ENCODE results near the gene DENND4C. TPM values are rescaled to one million over a fixed set of nuclear protein-coding genes. Genes with fewer than 3 reads are reported as not detected.

The DENND4C gene
- total and polyA plus RNA-seq, 2 of the 4 experiments (the other 2 are of a cell fraction): 9.0 to 32.6 TPM

DNA sequence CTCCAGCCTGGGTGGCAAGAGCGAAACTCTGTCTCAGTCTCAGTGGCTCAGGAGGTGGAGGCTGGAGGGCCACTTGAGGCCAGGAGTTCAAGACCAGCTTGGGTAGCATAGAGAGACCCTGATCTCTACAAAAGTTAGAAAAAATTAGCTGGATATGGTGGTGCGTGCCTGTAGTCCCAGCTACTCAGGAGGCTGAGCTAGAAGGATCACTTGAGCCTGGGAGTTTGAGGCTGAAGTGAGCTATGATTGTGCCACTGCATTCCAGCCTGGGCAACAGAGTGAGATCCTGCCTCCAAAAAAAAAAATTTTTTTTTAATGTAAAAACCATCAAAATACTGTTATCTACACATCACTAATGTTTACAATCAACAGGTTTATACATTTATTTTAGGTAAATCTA is 24.6 kb downstream of the DENND4C start:
- Histone ChIP-seq H3K36me3 (ENCODE audit: control insufficient read depth, insufficient read depth, low read length) (no peaks in the 10 kb centered on the region), H2BK120ac (ENCODE audit: low read depth, low read length) (no peak overlapping the region), H3K14ac (replicated peaks; ENCODE audit: low read depth, low read length) (no peak overlapping the region), H3K9ac (ENCODE audit: low read depth, low read length) (no peak overlapping the region), H2BK15ac (ENCODE audit: low read depth, low read length) (no peak overlapping the region), H3K27ac (ENCODE audit: insufficient read depth, low read length) (no peak overlapping the region), H3K4ac (ENCODE audit: low read depth, low read length) (no peak overlapping the region), H2BK20ac (ENCODE audit: low read depth, low read length) (no peak overlapping the region), H3K4me1 (ENCODE audit: control insufficient read depth, insufficient read depth, low read length) (no peaks in the 10 kb centered on the region), H4K91ac (ENCODE audit: insufficient read depth, low read depth, low read length) (no peak overlapping the region), H4K20me1 (ENCODE audit: insufficient read depth, low read length) (peaks cover 29% of the 10 kb centered on the region), H3K79me1 (ENCODE audit: low read depth in 1 of 2, low read length in 2 of 2) (peaks cover 11 to 41% of the 10 kb centered on the region in 2 experiments), H2BK5ac (ENCODE audit: low read depth, low read length, poor library complexity, severe bottlenecking) (no peak overlapping the region), H3K18ac (ENCODE audit: low read depth, low read length) (no peak overlapping the region), H2AK5ac (ENCODE audit: low read depth, low read length) (no peak overlapping the region), H3K4me3 (ENCODE audit: insufficient read depth, low read depth, low read length) (no peak overlapping the region), H3K27me3 (ENCODE audit: control insufficient read depth, insufficient read depth, low read length) (no peaks in the 10 kb centered on the region), H4K8ac (ENCODE audit: low read depth in 2 of 2, low read length in 2 of 2) (no peak overlapping the region), H4K5ac (ENCODE audit: low read depth, low read length) (no peak overlapping the region), H3K9me3 (ENCODE audit: control insufficient read depth, insufficient read depth, low read length) (no peaks in the 10 kb centered on the region), H3K56ac (ENCODE audit: extremely low read depth, insufficient read depth, low read length) (no peak overlapping the region), H3K4me2 (ENCODE audit: low read depth, low read length) (no peak overlapping the region), H2AFZ (replicated peaks; ENCODE audit: low read length, poor library complexity) (no peak overlapping the region), H3K23ac (ENCODE audit: low read depth, low read length) (no peak overlapping the region), H3K9me1 (ENCODE audit: insufficient read depth, low read length) (no peaks in the 10 kb centered on the region; the same call in 1 of the 2 replicates), H2AK9ac (replicated peaks; ENCODE audit: low read depth, low read length, poor library complexity) (no peak overlapping the region)
- POLR2A ChIA-PET (ENCODE audit: unreplicated experiment): no interaction called here
- DNase-seq: no peak
- intact Hi-C loops (cut with micrococcal nuclease): no loop called here
- CTCF ChIA-PET: no interaction called here
- ATAC-seq (ENCODE audit: low read depth): no peak
- in situ Hi-C loops (cut with MboI; ENCODE audit: low sequenced_read_pairs): no loop called here
- BruUV-seq (replicated peaks): no TSS peak
- 100% methylated on average over 1 of the region's 2 CpGs; no CpG with 5 or more reads in 1 of the 2 experiments for WGBS, 2 experiments (ENCODE audit: extremely low coverage in 2 of 2, insufficient read length in 1 of 2)
- TF ChIP-seq RFX5 (IDR thresholded peaks at IDR 0.05; ENCODE audit: low read depth, low read length): no peak
- no peak for TF ChIP-seq RCOR1 (IDR thresholded peaks at IDR 0.05; ENCODE audit: insufficient replicate concordance, low read length)
- no peak for TF ChIP-seq CEBPB (IDR thresholded peaks at IDR 0.05; ENCODE audit: low read depth, low read length)
- TF ChIP-seq RAD21 (IDR thresholded peaks at IDR 0.05; ENCODE audit: low read length): no peak
- no peak for TF ChIP-seq MAZ (IDR thresholded peaks at IDR 0.05; ENCODE audit: borderline replicate concordance, low read depth, low read length)
- dilution Hi-C loops (cut with HindIII; ENCODE audit: low sequenced_read_pairs, unreplicated experiment): no loop called here

Data from IMR-90 (cell line).